DND-41 (cell line): ENCODE data around the gene MB.

ENCODE experiments used
- ATAC-seq: fragments of 200-7000 bp; cut with Tn5 transposase; 3 replicates; pipeline ENCODE4 v1.9.1; 2021; ENCODE audit warnings: low read depth; ENCODE audit not compliant: insufficient read depth
- DNase-seq: peaks from one replicate; pipeline ENCODE4 v3.0.0-alpha.2; 2020
- H2AFZ ChIP-seq: 2 replicates; pipeline ENCODE4 v1.6.0; 2012; ENCODE audit warnings: low read depth, low read length
- H3K27ac ChIP-seq: 2 replicates; pipeline ENCODE4 v1.5.1; 2012; ENCODE audit warnings: low read length, inconsistent platforms
- H3K27me3 ChIP-seq: fragments of 200-600 bp; sonication (generic); 2 replicates; pipeline ENCODE4 v1.6.0; 2012; ENCODE audit warnings: low read length, mild to moderate bottlenecking, inconsistent platforms; ENCODE audit not compliant: insufficient read depth, poor library complexity
- H3K36me3 ChIP-seq: 2 replicates; pipeline ENCODE4 v1.5.1; 2012; ENCODE audit warnings: low read length, inconsistent platforms; ENCODE audit not compliant: insufficient read depth
- H3K4me1 ChIP-seq: 2 replicates; pipeline ENCODE4 v1.5.1; 2012; ENCODE audit warnings: mild to moderate bottlenecking, low read length; ENCODE audit not compliant: insufficient read depth
- H3K4me2 ChIP-seq: 2 replicates; pipeline ENCODE4 v1.6.0; 2012; ENCODE audit warnings: mild to moderate bottlenecking, moderate library complexity, low read length, inconsistent platforms; ENCODE audit not compliant: insufficient read depth
- H3K4me3 ChIP-seq, 2 experiments: fragments of 200-600 bp in 1 of 2; shearing (Covaris generic) in 1 of 2; 2 replicates each; pipeline ENCODE4 v1.5.1; 2012 to 2016; ENCODE audit warnings: inconsistent platforms in 2 of 2, low read length in 2 of 2, mild to moderate bottlenecking in 2 of 2, low read depth in 1 of 2, moderate library complexity in 1 of 2
- H3K79me2 ChIP-seq: 2 replicates; pipeline ENCODE4 v1.6.0; 2012; ENCODE audit warnings: low read length, inconsistent platforms; ENCODE audit not compliant: insufficient read depth
- H3K9ac ChIP-seq: 2 replicates; pipeline ENCODE4 v1.6.0; 2012; ENCODE audit warnings: low read depth, mild to moderate bottlenecking, inconsistent platforms, low read length, moderate library complexity
- H3K9me3 ChIP-seq: 2 replicates; pipeline ENCODE4 v1.5.1; 2012; ENCODE audit warnings: low read length, moderate library complexity, mild to moderate bottlenecking, inconsistent platforms; ENCODE audit not compliant: insufficient read depth, severe bottlenecking
- H4K20me1 ChIP-seq: 2 replicates; pipeline ENCODE4 v1.6.0; 2012; ENCODE audit warnings: low read length; ENCODE audit not compliant: insufficient read depth
- EZH2 ChIP-seq: IDR thresholded peaks from 3 replicates; pipeline ENCODE4 v1.6.1; 2012; ENCODE audit warnings: borderline replicate concordance, low read depth, mild to moderate bottlenecking, moderate library complexity, low read length, inconsistent platforms; ENCODE audit not compliant: severe bottlenecking
- TF ChIP-seq, protein P1 (sequence below): IDR thresholded peaks from 2 replicates; pipeline ENCODE4 v1.5.1; 2012; ENCODE audit warnings: borderline replicate concordance, low read length, moderate library complexity, mild to moderate bottlenecking; ENCODE audit not compliant: poor library complexity, severe bottlenecking; ENCODE audit errors: extremely low read depth

The MB gene

GRCh38 chr22:35642305-35642741, 25.2 kb upstream of the MB start:
- H3K9me3 ChIP-seq: no peaks in the 10 kb centered on the region
- no peak overlapping the region for H3K9ac ChIP-seq
- ATAC-seq (no peak), DNase-seq (no peak)
- H2AFZ ChIP-seq: no peak overlapping the region
- TF ChIP-seq EZH2: no peak
- TF ChIP-seq, protein P1, sequence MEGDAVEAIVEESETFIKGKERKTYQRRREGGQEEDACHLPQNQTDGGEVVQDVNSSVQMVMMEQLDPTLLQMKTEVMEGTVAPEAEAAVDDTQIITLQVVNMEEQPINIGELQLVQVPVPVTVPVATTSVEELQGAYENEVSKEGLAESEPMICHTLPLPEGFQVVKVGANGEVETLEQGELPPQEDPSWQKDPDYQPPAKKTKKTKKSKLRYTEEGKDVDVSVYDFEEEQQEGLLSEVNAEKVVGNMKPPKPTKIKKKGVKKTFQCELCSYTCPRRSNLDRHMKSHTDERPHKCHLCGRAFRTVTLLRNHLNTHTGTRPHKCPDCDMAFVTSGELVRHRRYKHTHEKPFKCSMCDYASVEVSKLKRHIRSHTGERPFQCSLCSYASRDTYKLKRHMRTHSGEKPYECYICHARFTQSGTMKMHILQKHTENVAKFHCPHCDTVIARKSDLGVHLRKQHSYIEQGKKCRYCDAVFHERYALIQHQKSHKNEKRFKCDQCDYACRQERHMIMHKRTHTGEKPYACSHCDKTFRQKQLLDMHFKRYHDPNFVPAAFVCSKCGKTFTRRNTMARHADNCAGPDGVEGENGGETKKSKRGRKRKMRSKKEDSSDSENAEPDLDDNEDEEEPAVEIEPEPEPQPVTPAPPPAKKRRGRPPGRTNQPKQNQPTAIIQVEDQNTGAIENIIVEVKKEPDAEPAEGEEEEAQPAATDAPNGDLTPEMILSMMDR: no peak
- no peaks in the 10 kb centered on the region for H4K20me1 ChIP-seq
- peaks cover 3% of the 10 kb centered on the region for H3K27me3 ChIP-seq
- no peaks in the 10 kb centered on the region for H3K79me2 ChIP-seq
- H3K36me3 ChIP-seq: no peaks in the 10 kb centered on the region
- no peak overlapping the region for H3K4me2 ChIP-seq
- no peak overlapping the region for H3K4me3 ChIP-seq
- peaks cover 2% of the 10 kb centered on the region for H3K4me1 ChIP-seq
- H3K27ac ChIP-seq: no peak overlapping the region

DNA sequence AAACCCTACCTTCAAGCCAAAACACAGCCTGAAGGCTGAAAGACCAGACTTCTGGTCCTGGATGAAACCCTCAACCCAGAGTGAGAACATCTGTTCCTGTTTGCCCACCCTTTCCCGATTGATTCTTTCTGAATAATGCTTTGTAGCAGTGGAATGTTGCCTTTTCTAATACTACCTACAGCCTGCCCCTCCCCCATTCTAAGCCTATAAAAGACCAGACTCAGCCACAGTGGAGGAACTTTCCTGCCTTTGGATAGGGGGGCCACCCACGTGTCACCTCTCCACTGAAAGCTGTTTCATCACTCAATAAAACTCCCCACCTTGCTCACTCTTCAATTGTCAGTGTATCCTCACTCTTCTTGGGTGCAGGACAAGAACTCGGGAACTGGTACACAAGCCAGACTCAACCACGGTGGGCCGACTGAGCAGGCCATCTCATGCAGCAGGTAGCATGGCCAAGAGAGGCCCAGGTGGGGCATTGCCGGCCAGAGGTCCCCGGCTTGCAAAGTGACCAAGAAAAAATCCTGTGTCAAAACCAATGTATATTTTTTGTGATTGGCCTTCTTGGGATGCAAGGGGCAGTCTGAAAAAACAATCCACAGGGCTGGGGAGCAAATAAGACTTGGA, 24.5 kb upstream of the MB start:
- Histone ChIP-seq H3K4me2 (no peak overlapping the region), H2AFZ (no peak overlapping the region), H3K4me3 (no peak overlapping the region), H3K79me2 (no peaks in the 10 kb centered on the region), H3K27me3 (peaks cover 3% of the 10 kb centered on the region), H3K27ac (no peak overlapping the region), H3K36me3 (no peaks in the 10 kb centered on the region), H3K9me3 (no peaks in the 10 kb centered on the region), H3K4me1 (no peaks in the 10 kb centered on the region), H3K9ac (no peak overlapping the region), H4K20me1 (no peaks in the 10 kb centered on the region)
- TF ChIP-seq, protein P1: no peak
- no peak for TF ChIP-seq EZH2
- DNase-seq: no peak
- no peak for ATAC-seq

GRCh38 chr22:35638410-35638809, 21.3 kb upstream of the MB start:
- no peaks in the 10 kb centered on the region for H3K9me3 ChIP-seq
- H4K20me1 ChIP-seq: no peaks in the 10 kb centered on the region
- no peaks in the 10 kb centered on the region for H3K36me3 ChIP-seq
- TF ChIP-seq, protein P1: no peak
- no peak overlapping the region for H3K4me2 ChIP-seq
- no peak for DNase-seq
- H3K79me2 ChIP-seq: no peaks in the 10 kb centered on the region
- no peak overlapping the region for H3K9ac ChIP-seq
- peaks cover 3% of the 10 kb centered on the region for H3K27me3 ChIP-seq
- H3K27ac ChIP-seq: no peak overlapping the region
- no peak for ATAC-seq
- H3K4me1 ChIP-seq: no peaks in the 10 kb centered on the region
- H3K4me3 ChIP-seq: no peak overlapping the region
- H2AFZ ChIP-seq: no peak overlapping the region
